H1 (cell line): ENCODE measurements around the gene FBH1. TPM values are rescaled to one million over a fixed set of nuclear protein-coding genes. Genes with fewer than 3 reads are reported as not detected.

Experiments used
- CTCF ChIA-PET: fragments of 300-600 bp; sonication (Branson Sonifier 250); formaldehyde crosslinking; loops from one replicate; lab custom pipeline; 2021; ENCODE audit not compliant: partially characterized antibody; lab: Charles Lee
- POLR2A ChIA-PET: fragments of 300-600 bp; sonication (Branson Sonifier 250); formaldehyde crosslinking; loops from one replicate; lab custom pipeline; 2021; ENCODE audit warnings: inconsistent platforms; ENCODE audit not compliant: partially characterized antibody; lab: Charles Lee
- DNase-seq, 2 experiments: peaks; one replicate each; pipeline versions ENCODE4 v3.0.0 to v3.0.0-alpha.2; 2010 to 2022; ENCODE audit warnings: low spot score in 2 of 2, low read depth in 1 of 2, mixed read lengths in 1 of 2
- FAIRE-seq: peaks from 2 replicates; lab custom pipeline; 2011; peaks lifted over from hg19 to GRCh38; lab: Jason Lieb, UNC
- H2AFZ ChIP-seq: 2 replicates; pipeline ENCODE4 v1.8.1; 2012; ENCODE audit warnings: low read length, inconsistent platforms
- H2AK5ac ChIP-seq: 2 replicates; pipeline ENCODE4 v1.6.1; 2013; ENCODE audit warnings: low read depth, low read length
- H2BK120ac ChIP-seq: replicated peaks from 2 replicates; pipeline ENCODE3; 2013; ENCODE audit warnings: low read depth, low read length, inconsistent platforms
- H2BK12ac ChIP-seq: 2 replicates; pipeline ENCODE4 v1.6.1; 2013; ENCODE audit warnings: low read depth, low read length
- H2BK15ac ChIP-seq: 2 replicates; pipeline ENCODE4 v1.6.1; 2013; ENCODE audit warnings: low read length
- H2BK20ac ChIP-seq: 2 replicates; pipeline ENCODE4 v1.6.1; 2013; ENCODE audit warnings: low read length
- H2BK5ac ChIP-seq: 2 replicates; pipeline ENCODE4 v1.6.1; 2013; ENCODE audit warnings: low read depth, low read length
- H3K14ac ChIP-seq: 2 replicates; pipeline ENCODE4 v1.6.1; 2013; ENCODE audit warnings: inconsistent platforms; ENCODE audit not compliant: insufficient read length
- H3K18ac ChIP-seq: 2 replicates; pipeline ENCODE4 v1.6.1; 2013; ENCODE audit warnings: low read length; ENCODE audit errors: extremely low read depth
- H3K23ac ChIP-seq: 2 replicates; pipeline ENCODE4 v1.6.1; 2013; ENCODE audit warnings: inconsistent platforms; ENCODE audit not compliant: insufficient read length
- H3K23me2 ChIP-seq: 2 replicates; pipeline ENCODE4 v1.6.1; 2013; ENCODE audit warnings: low read depth, low read length
- H3K27ac ChIP-seq: 2 replicates; pipeline ENCODE4 v1.6.1; 2011; ENCODE audit warnings: low read depth, low read length, inconsistent platforms
- H3K27me3 ChIP-seq, 4 experiments: replicated peaks in 1 of 4; 1 replicate in 1 of 4; 2 replicates in 3 of 4; pipeline versions ENCODE4 v1.6.1 to v1.8.1; 2011 to 2013; ENCODE audit warnings: low read length in 3 of 4, mild to moderate bottlenecking in 3 of 4, inconsistent platforms in 2 of 4, mixed read lengths in 2 of 4, moderate library complexity in 1 of 4; ENCODE audit not compliant: control insufficient read depth in 3 of 4, insufficient read depth in 3 of 4; ENCODE audit errors: extremely low read depth in 1 of 4
- H3K36me3 ChIP-seq, 4 experiments: 2 replicates each; pipeline versions ENCODE4 v1.6.1 to v1.8.1; 2011 to 2013; ENCODE audit warnings: mild to moderate bottlenecking in 4 of 4, low read length in 3 of 4, moderate library complexity in 2 of 4, control low read depth in 1 of 4, inconsistent platforms in 1 of 4; ENCODE audit not compliant: insufficient read depth in 4 of 4, control insufficient read depth in 2 of 4
- H3K4ac ChIP-seq: replicated peaks from 2 replicates; pipeline ENCODE3; 2013; ENCODE audit warnings: low read length, low read depth, mixed read lengths, inconsistent platforms; ENCODE audit not compliant: insufficient read length
- H3K4me1 ChIP-seq, 4 experiments: replicated peaks in 1 of 4; 1 replicate in 1 of 4; 2 replicates in 3 of 4; pipeline versions ENCODE4 v1.6.1 to v1.8.1; 2011 to 2013; ENCODE audit warnings: low read length in 3 of 4, inconsistent platforms in 2 of 4, mixed read lengths in 1 of 4; ENCODE audit not compliant: insufficient read depth in 4 of 4, control insufficient read depth in 3 of 4
- H3K4me2 ChIP-seq, 2 experiments: 2 replicates each; pipeline versions ENCODE4 v1.6.1 to v1.8.1; 2011 to 2013; ENCODE audit warnings: low read depth in 2 of 2, low read length in 2 of 2, control low read depth in 1 of 2, inconsistent platforms in 1 of 2, mild to moderate bottlenecking in 1 of 2; ENCODE audit not compliant: insufficient read depth in 1 of 2
- H3K4me3 ChIP-seq, 4 experiments: fragments of 200-600, 300-600 bp in 1 of 4; sonication (generic), shearing (Covaris generic), sonication (Bioruptor Twin) in 1 of 4; 2 replicates each; pipeline versions ENCODE4 v1.5.1 to v1.8.1; 2011 to 2016; ENCODE audit warnings: low read length in 4 of 4, low read depth in 3 of 4, control low read depth in 2 of 4, inconsistent platforms in 2 of 4, mild to moderate bottlenecking in 2 of 4, mixed read lengths in 1 of 4, moderate library complexity in 1 of 4; ENCODE audit not compliant: insufficient read depth in 2 of 4; ENCODE audit errors: extremely low read depth in 1 of 4
- H3K56ac ChIP-seq: replicated peaks from 2 replicates; pipeline ENCODE3; 2013; ENCODE audit warnings: low read depth, mild to moderate bottlenecking, mixed read lengths, low read length, inconsistent platforms; ENCODE audit not compliant: insufficient read length
- H3K79me1 ChIP-seq: 2 replicates; pipeline ENCODE4 v1.6.1; 2013; ENCODE audit warnings: low read depth, low read length, control low read depth
- H3K79me2 ChIP-seq, 2 experiments: 2 replicates each; pipeline versions ENCODE4 v1.6.1 to v1.8.1; 2012 to 2013; ENCODE audit warnings: low read length in 2 of 2, mild to moderate bottlenecking in 2 of 2, inconsistent platforms in 1 of 2; ENCODE audit not compliant: insufficient read depth in 2 of 2, control insufficient read depth in 1 of 2
- H3K9ac ChIP-seq, 4 experiments: replicated peaks in 1 of 4; 1 replicate in 1 of 4; 2 replicates in 3 of 4; pipeline versions ENCODE4 v1.6.1 to v1.8.1; 2011 to 2013; ENCODE audit warnings: low read depth in 3 of 4, low read length in 3 of 4, control low read depth in 2 of 4, mild to moderate bottlenecking in 2 of 4, moderate library complexity in 2 of 4, inconsistent platforms in 1 of 4; ENCODE audit errors: extremely low read depth in 1 of 4
- H3K9me3 ChIP-seq, 2 experiments: 2 replicates each; pipeline versions ENCODE4 v1.6.1 to v1.8.1; 2012 to 2013; ENCODE audit warnings: mild to moderate bottlenecking in 2 of 2, moderate library complexity in 2 of 2, control low read depth in 1 of 2, inconsistent platforms in 1 of 2, low read depth in 1 of 2, low read length in 1 of 2, mixed read lengths in 1 of 2; ENCODE audit not compliant: insufficient read depth in 2 of 2
- H4K20me1 ChIP-seq, 2 experiments: replicated peaks in 1 of 2; 2 replicates each; pipeline versions ENCODE3 to v1.8.1; 2011 to 2013; ENCODE audit warnings: inconsistent platforms in 2 of 2, low read length in 2 of 2, mild to moderate bottlenecking in 1 of 2; ENCODE audit not compliant: insufficient read depth in 2 of 2, control insufficient read depth in 1 of 2
- H4K5ac ChIP-seq: 2 replicates; pipeline ENCODE4 v1.6.1; 2013; ENCODE audit warnings: low read length, low read depth, mixed read lengths, inconsistent platforms; ENCODE audit not compliant: insufficient read length
- H4K8ac ChIP-seq: 2 replicates; pipeline ENCODE4 v1.8.0; 2013; ENCODE audit warnings: mild to moderate bottlenecking, moderate library complexity, low read length, inconsistent platforms; ENCODE audit not compliant: insufficient read depth; ENCODE audit errors: extremely low read depth
- H4K91ac ChIP-seq: replicated peaks from 2 replicates; pipeline ENCODE3; 2013; ENCODE audit warnings: low read length, mixed read lengths, inconsistent platforms; ENCODE audit not compliant: insufficient read length
- BACH1 ChIP-seq: IDR thresholded peaks from 2 replicates; pipeline ENCODE4 v1.6.1; 2012; ENCODE audit warnings: low read length, improper control_type of control experiment
- CBX8 ChIP-seq: fragments of 300-800, 300-1000 bp; sonication (generic); IDR thresholded peaks from 2 replicates; pipeline ENCODE4 v1.7.1; 2016; ENCODE audit warnings: low read depth, low read length, borderline replicate concordance
- FOSL1 ChIP-seq: IDR thresholded peaks from 2 replicates; pipeline ENCODE4 v1.6.1; 2011; ENCODE audit warnings: mild to moderate bottlenecking, low read depth, low read length, moderate library complexity; ENCODE audit not compliant: insufficient read depth
- RXRA ChIP-seq: IDR thresholded peaks from 2 replicates; pipeline ENCODE4 v1.6.1; 2011; ENCODE audit warnings: low read depth, mild to moderate bottlenecking, low read length, moderate library complexity; ENCODE audit not compliant: insufficient read depth
- TEAD4 ChIP-seq: IDR thresholded peaks from 2 replicates; pipeline ENCODE4 v1.6.1; 2012; ENCODE audit warnings: low read depth, low read length, inconsistent platforms, mixed read lengths
- WGBS, 2 experiments: shearing (Covaris generic) in 1 of 2; methylation state at CpG; one replicate each; pipeline versions ENCODE4 v1.1.6 to v1.1.7; 2013 to 2015; ENCODE audit warnings: low lambda C conversion rate in 2 of 2, mixed read lengths in 2 of 2, inconsistent platforms in 1 of 2, low coverage in 1 of 2, missing lambda C conversion rate in 1 of 2; ENCODE audit not compliant: insufficient replicate concordance in 2 of 2, insufficient coverage in 1 of 2, insufficient read length in 1 of 2; ENCODE audit errors: extremely low coverage in 1 of 2, missing lambda C conversion rate in 1 of 2; 5-methylcytosine and 5-hydroxymethylcytosine counted together
- polyA plus RNA-seq, 7 experiments: library from polyadenylated mRNA; depleted of rRNA in 3 of 7; stranded (reverse) in 5 of 7; unstranded in 2 of 7; fragments of >200 nt in 5 of 7; fragments of 200-250 nt in 2 of 7; gene quantifications; 1 replicate in 5 of 7; 2 replicates in 1 of 7; 4 replicates in 1 of 7; pipeline versions ENCODE4 v1.2.1 to v1.2.3, GENCODE V29; 2011 to 2013; ENCODE audit warnings: missing spikeins in 2 of 7, mixed read lengths in 2 of 7
- total RNA-seq: library from RNA; stranded (reverse); fragmentation: NEBNext Ultra II Directional; extraction: Animal tissue kit (Norgen Biotek cat#: 25700); gene quantifications from 2 replicates; pipeline ENCODE4 v1.2.1, GENCODE V29; 2021
- TF ChIP-seq, protein P1 (sequence below), 3 experiments: IDR thresholded peaks; 1 replicate in 2 of 3; 2 replicates in 1 of 3; pipeline versions ENCODE4 v1.5.1 to v1.6.1; 2011; ENCODE audit warnings: low read length in 3 of 3, mild to moderate bottlenecking in 3 of 3, inconsistent platforms in 2 of 3, low read depth in 1 of 3, moderate library complexity in 1 of 3; ENCODE audit not compliant: insufficient read depth in 1 of 3; ENCODE audit errors: control extremely low read depth in 1 of 3

The FBH1 gene
- total and polyA plus RNA-seq, 2 of the 8 experiments (the other 6 are each of a cell fraction or from before 2014, with no cell fraction given), result 31.1 to 51.8 TPM

DNA sequence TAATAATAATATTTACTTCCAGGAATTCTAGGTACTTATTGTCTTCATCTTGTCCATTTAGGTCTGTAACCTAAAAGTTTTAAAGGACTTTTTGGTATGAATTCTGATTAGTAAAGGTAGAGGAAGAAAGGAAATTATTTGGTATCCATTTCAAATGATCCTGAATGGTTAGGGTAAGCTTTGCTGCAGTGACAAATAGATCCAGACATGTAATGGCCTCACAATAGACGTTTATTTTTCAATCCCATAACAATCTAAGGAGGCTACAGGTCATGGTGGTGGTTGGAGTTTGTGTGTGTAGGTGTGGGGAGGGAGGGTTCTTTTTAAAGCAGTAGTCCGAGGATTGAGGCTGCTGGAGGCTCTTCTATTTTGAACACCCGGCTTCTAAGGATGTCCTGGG, 5.3 kb downstream of the FBH1 start:
- 84% methylated on average over 3 of the region's 3 CpGs; no CpG with 5 or more reads in 1 of the 2 experiments for WGBS, 2 experiments
- no peak overlapping the region for H4K8ac ChIP-seq
- H3K56ac ChIP-seq, result no peak overlapping the region
- POLR2A ChIA-PET, result interaction anchor here (0.5 kb wide), 1 partner anchor 222 kb away, joined by 3 read pairs; no protein-coding TSS in a partner anchor
- peaks cover 16% of the 10 kb centered on the region for H3K79me1 ChIP-seq
- DNase-seq (no peak), FAIRE-seq (no peak)
- H2BK15ac ChIP-seq, result no peak overlapping the region
- no peak overlapping the region for H3K18ac ChIP-seq
- H3K4ac ChIP-seq, result no peak overlapping the region
- H2AK5ac ChIP-seq, result no peak overlapping the region
- no peak overlapping the region for H2BK12ac ChIP-seq
- H3K23me2 ChIP-seq, result peaks cover 5% of the 10 kb centered on the region; the same call in 1 of the 2 replicates
- H2BK20ac ChIP-seq, result no peak overlapping the region
- no peak overlapping the region for H3K9ac ChIP-seq
- no peak overlapping the region for H4K91ac ChIP-seq
- H3K36me3 ChIP-seq, result peaks cover 0 to 29% (median 13%) of the 10 kb centered on the region in 4 experiments; a peak in 6 of 8 replicates
- H3K27ac ChIP-seq, result no peak overlapping the region
- H3K4me2 ChIP-seq, result no peak overlapping the region
- H2AFZ ChIP-seq, result no peak overlapping the region
- H3K14ac ChIP-seq, result no peak overlapping the region
- H2BK120ac ChIP-seq, result no peak overlapping the region
- H3K9me3 ChIP-seq, result no peaks in the 10 kb centered on the region
- H3K4me3 ChIP-seq, result no peak overlapping the region
- TF ChIP-seq BACH1, result no peak
- no peak for TF ChIP-seq RXRA
- TF ChIP-seq, protein P1, sequence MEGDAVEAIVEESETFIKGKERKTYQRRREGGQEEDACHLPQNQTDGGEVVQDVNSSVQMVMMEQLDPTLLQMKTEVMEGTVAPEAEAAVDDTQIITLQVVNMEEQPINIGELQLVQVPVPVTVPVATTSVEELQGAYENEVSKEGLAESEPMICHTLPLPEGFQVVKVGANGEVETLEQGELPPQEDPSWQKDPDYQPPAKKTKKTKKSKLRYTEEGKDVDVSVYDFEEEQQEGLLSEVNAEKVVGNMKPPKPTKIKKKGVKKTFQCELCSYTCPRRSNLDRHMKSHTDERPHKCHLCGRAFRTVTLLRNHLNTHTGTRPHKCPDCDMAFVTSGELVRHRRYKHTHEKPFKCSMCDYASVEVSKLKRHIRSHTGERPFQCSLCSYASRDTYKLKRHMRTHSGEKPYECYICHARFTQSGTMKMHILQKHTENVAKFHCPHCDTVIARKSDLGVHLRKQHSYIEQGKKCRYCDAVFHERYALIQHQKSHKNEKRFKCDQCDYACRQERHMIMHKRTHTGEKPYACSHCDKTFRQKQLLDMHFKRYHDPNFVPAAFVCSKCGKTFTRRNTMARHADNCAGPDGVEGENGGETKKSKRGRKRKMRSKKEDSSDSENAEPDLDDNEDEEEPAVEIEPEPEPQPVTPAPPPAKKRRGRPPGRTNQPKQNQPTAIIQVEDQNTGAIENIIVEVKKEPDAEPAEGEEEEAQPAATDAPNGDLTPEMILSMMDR (IDR thresholded peaks at IDR 0.05; ENCODE audit: control extremely low read depth in 1 of 3, insufficient read depth in 1 of 3, low read depth in 1 of 3, low read length in 3 of 3), result no peak
- TF ChIP-seq CBX8, result no peak
- TF ChIP-seq FOSL1, result no peak
- TF ChIP-seq TEAD4, result no peak
- CTCF ChIA-PET, result no interaction called here
- peaks cover 8 to 65% of the 10 kb centered on the region in 2 experiments for H3K79me2 ChIP-seq
- no peak overlapping the region for H3K23ac ChIP-seq
- no peaks in the 10 kb centered on the region; a peak in 1 of 7 replicates for H3K27me3 ChIP-seq
- H4K5ac ChIP-seq, result no peak overlapping the region
- peaks cover 18 to 22% of the 10 kb centered on the region in 2 experiments for H4K20me1 ChIP-seq
- peaks cover 0 to 5% (median 3%) of the 10 kb centered on the region in 4 experiments; a peak in 3 of 7 replicates for H3K4me1 ChIP-seq
- H2BK5ac ChIP-seq, result no peak overlapping the region
